Endothelial cell of umbilical vein (primary cell): ENCODE measurements around the gene CXXC5. TPM values are rescaled to one million over a fixed set of nuclear protein-coding genes. Genes with fewer than 3 reads are reported as not detected.

ENCODE experiments used
- BruUV-seq: library from RNA; stranded (reverse); fragments of 400-500 nt; replicated peaks from 2 replicates; lab custom pipeline; 2021; lab: Mats Ljungman, UMichigan
- CTCF ChIA-PET: fragments of 300-600, 350-600 bp; sonication (Branson Sonifier 250); formaldehyde crosslinking; loops from one replicate; lab custom pipeline; 2021; ENCODE audit warnings: antibody characterized with exemption, inconsistent platforms; lab: Charles Lee
- POLR2A ChIA-PET: fragments of 300-600, 350-600 bp; sonication (Branson Sonifier 250); formaldehyde crosslinking; loops from one replicate; lab custom pipeline; 2021; ENCODE audit warnings: antibody characterized with exemption, inconsistent platforms; lab: Charles Lee
- DNase-seq: peaks from one replicate; pipeline ENCODE4 v3.0.0-alpha.2; 2011; ENCODE audit warnings: low read depth, low spot score
- FAIRE-seq: peaks from 2 replicates; lab custom pipeline; 2011; peaks lifted over from hg19 to GRCh38; lab: Jason Lieb, UNC
- H2AFZ ChIP-seq: 2 replicates; pipeline ENCODE4 v1.6.0; 2012; ENCODE audit warnings: low read depth, low read length, control low read depth, inconsistent platforms
- H3K27ac ChIP-seq: 2 replicates; pipeline ENCODE4 v1.5.1; 2011; ENCODE audit warnings: low read depth, mild to moderate bottlenecking, control low read depth, low read length, moderate library complexity; ENCODE audit not compliant: insufficient read depth
- H3K27me3 ChIP-seq, 2 experiments: 2 replicates each; pipeline versions ENCODE4 v1.6.0 to v1.6.1; 2011; ENCODE audit warnings: low read length in 2 of 2, mixed read lengths in 1 of 2; ENCODE audit not compliant: control insufficient read depth in 2 of 2, insufficient read depth in 2 of 2
- H3K36me3 ChIP-seq, 2 experiments: 2 replicates in 1 of 2; 3 replicates in 1 of 2; pipeline ENCODE4 v1.5.1; 2011; ENCODE audit warnings: low read length in 2 of 2, mild to moderate bottlenecking in 1 of 2, moderate library complexity in 1 of 2; ENCODE audit not compliant: control insufficient read depth in 2 of 2, insufficient read depth in 2 of 2; ENCODE audit errors: extremely low read depth in 1 of 2
- H3K4me1 ChIP-seq: 3 replicates; pipeline ENCODE4 v1.5.1; 2011; ENCODE audit warnings: mild to moderate bottlenecking, low read length; ENCODE audit not compliant: control insufficient read depth, insufficient read depth; ENCODE audit errors: extremely low read depth
- H3K4me2 ChIP-seq: 2 replicates; pipeline ENCODE4 v1.6.1; 2011; ENCODE audit warnings: low read length, control low read depth, mixed read lengths; ENCODE audit not compliant: insufficient read depth
- H3K4me3 ChIP-seq, 3 experiments: fragments of 200-600 bp in 1 of 3; sonication (generic), shearing (Covaris generic) in 1 of 3; replicated peaks in 1 of 3; 2 replicates each; pipeline ENCODE4 v1.5.1; 2011 to 2016; ENCODE audit warnings: control low read depth in 3 of 3, low read length in 3 of 3, mild to moderate bottlenecking in 2 of 3, inconsistent platforms in 1 of 3, low read depth in 1 of 3, moderate library complexity in 1 of 3; ENCODE audit not compliant: insufficient read depth in 1 of 3
- H3K79me2 ChIP-seq: 2 replicates; pipeline ENCODE4 v1.6.0; 2012; ENCODE audit warnings: low read length, inconsistent platforms; ENCODE audit not compliant: control insufficient read depth, insufficient read depth
- H3K9ac ChIP-seq: replicated peaks from 2 replicates; pipeline ENCODE3; 2011; ENCODE audit warnings: low read length, control low read depth; ENCODE audit not compliant: insufficient read depth; ENCODE audit errors: extremely low read depth
- H3K9me1 ChIP-seq: replicated peaks from 3 replicates; pipeline ENCODE4 v1.6.0; 2011; ENCODE audit warnings: mild to moderate bottlenecking, low read length; ENCODE audit not compliant: control insufficient read depth, insufficient read depth; ENCODE audit errors: extremely low read depth
- H3K9me3 ChIP-seq: replicated peaks from 2 replicates; pipeline ENCODE4 v1.5.1; 2012; ENCODE audit warnings: low read length, inconsistent platforms; ENCODE audit not compliant: control insufficient read depth, insufficient read depth
- H4K20me1 ChIP-seq: replicated peaks from 2 replicates; pipeline ENCODE3; 2011; ENCODE audit warnings: mild to moderate bottlenecking, low read length; ENCODE audit not compliant: control insufficient read depth, insufficient read depth; ENCODE audit errors: extremely low read depth
- POLR2A ChIP-seq: IDR thresholded peaks from 2 replicates; pipeline ENCODE4 v1.6.1; 2012; ENCODE audit warnings: low read depth, mild to moderate bottlenecking, control low read depth, low read length
- dilution Hi-C: fragments of 300-500 bp; cut with MboI; formaldehyde crosslinking; loops from one replicate; pipeline ENCODE4 v1.15.0; 2019; ENCODE audit warnings: low sequenced_read_pairs; ENCODE audit not compliant: extremely low pct_ligation_motif_present
- intact Hi-C: fragments of 100-400 bp; cut with micrococcal nuclease; formaldehyde crosslinking; loops from one replicate; pipeline ENCODE4 v1.10.0; 2022
- polyA plus RNA-seq, 4 experiments: library from polyadenylated mRNA; depleted of rRNA in 3 of 4; stranded (reverse) in 3 of 4; unstranded in 1 of 4; fragments of >200 nt; gene quantifications; 2 replicates each; pipeline versions ENCODE4 v1.2.1 to v1.2.3, GENCODE V29; 2011 to 2012; ENCODE audit warnings: missing spikeins in 1 of 4
- total RNA-seq: library from RNA; stranded (reverse); gene quantifications from 2 replicates; pipeline ENCODE4 v1.2.3, GENCODE V29; 2021
- TF ChIP-seq, protein P1 (sequence below), 2 donors: IDR thresholded peaks; 1 replicate in 1 of 2; 2 replicates in 1 of 2; pipeline ENCODE4 v1.5.1; 2011; ENCODE audit warnings: low read length in 2 of 2, mild to moderate bottlenecking in 2 of 2, moderate library complexity in 2 of 2, control low read depth in 1 of 2, inconsistent platforms in 1 of 2, low read depth in 1 of 2; ENCODE audit not compliant: insufficient read depth in 1 of 2; ENCODE audit errors: extremely low read depth in 1 of 2

The CXXC5 gene
- total and polyA plus RNA-seq, 2 donors (not counting 3 experiments of a cell fraction or from before 2014, with no cell fraction given), result 2.7 to 5.5 TPM

- Histone ChIP-seq H3K9me3 (no peaks in the 10 kb centered on the region), H2AFZ (no peak overlapping the region), H3K9me1 (no peaks in the 10 kb centered on the region), H4K20me1 (no peaks in the 10 kb centered on the region), H3K27me3 (no peaks in the 10 kb centered on the region), H3K4me1 (peaks cover 19% of the 10 kb centered on the region), H3K27ac (no peak overlapping the region), H3K4me2 (no peak overlapping the region), H3K9ac (no peak overlapping the region), H3K79me2 (no peaks in the 10 kb centered on the region), H3K36me3 (no peaks in the 10 kb centered on the region), H3K4me3 (no peak overlapping the region)
- dilution Hi-C loops (loop anchor here (10.0 kb wide), 1 partner anchor 124 kb away; no protein-coding TSS in a partner anchor), intact Hi-C loops (no loop called here)
- DNase-seq (no peak), FAIRE-seq (no peak)
- CTCF ChIA-PET, result interaction anchor here (0.6 to 1.0 kb wide), 4 partner anchors 50 to 135 kb away, joined by 3 to 4 read pairs (median 4); no protein-coding TSS in a partner anchor
- TF ChIP-seq, protein P1, sequence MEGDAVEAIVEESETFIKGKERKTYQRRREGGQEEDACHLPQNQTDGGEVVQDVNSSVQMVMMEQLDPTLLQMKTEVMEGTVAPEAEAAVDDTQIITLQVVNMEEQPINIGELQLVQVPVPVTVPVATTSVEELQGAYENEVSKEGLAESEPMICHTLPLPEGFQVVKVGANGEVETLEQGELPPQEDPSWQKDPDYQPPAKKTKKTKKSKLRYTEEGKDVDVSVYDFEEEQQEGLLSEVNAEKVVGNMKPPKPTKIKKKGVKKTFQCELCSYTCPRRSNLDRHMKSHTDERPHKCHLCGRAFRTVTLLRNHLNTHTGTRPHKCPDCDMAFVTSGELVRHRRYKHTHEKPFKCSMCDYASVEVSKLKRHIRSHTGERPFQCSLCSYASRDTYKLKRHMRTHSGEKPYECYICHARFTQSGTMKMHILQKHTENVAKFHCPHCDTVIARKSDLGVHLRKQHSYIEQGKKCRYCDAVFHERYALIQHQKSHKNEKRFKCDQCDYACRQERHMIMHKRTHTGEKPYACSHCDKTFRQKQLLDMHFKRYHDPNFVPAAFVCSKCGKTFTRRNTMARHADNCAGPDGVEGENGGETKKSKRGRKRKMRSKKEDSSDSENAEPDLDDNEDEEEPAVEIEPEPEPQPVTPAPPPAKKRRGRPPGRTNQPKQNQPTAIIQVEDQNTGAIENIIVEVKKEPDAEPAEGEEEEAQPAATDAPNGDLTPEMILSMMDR (IDR thresholded peaks at IDR 0.05; ENCODE audit: extremely low read depth in 1 of 2, insufficient read depth in 1 of 2, low read depth in 1 of 2, low read length in 2 of 2), result no peak
- no peak for TF ChIP-seq POLR2A
- POLR2A ChIA-PET, result no interaction called here
- BruUV-seq, result no TSS peak
These were observed 7.6 kb upstream of the CXXC5 start for GRCh38 chr5:139640421-139641115.
